GM19372 (cell line): ENCODE measurements around the gene TM4SF18.
A peak's percentile ranks its signal among the peaks of the same experiment; 100 is the strongest.
"Not testable (repeated sequence)": the region's sequence is repeated elsewhere in the genome, so short reads cannot be mapped to it uniquely, and the experiment has no call there.

ENCODE experiments used
- ATAC-seq: cut with Tn5 transposase; IDR thresholded peaks from one replicate; pipeline ENCODE4 v1.9.1; 2021; ENCODE audit warnings: mild to moderate bottlenecking, low read depth, moderate library complexity; ENCODE audit not compliant: unreplicated experiment

The TM4SF18 gene

DNA sequence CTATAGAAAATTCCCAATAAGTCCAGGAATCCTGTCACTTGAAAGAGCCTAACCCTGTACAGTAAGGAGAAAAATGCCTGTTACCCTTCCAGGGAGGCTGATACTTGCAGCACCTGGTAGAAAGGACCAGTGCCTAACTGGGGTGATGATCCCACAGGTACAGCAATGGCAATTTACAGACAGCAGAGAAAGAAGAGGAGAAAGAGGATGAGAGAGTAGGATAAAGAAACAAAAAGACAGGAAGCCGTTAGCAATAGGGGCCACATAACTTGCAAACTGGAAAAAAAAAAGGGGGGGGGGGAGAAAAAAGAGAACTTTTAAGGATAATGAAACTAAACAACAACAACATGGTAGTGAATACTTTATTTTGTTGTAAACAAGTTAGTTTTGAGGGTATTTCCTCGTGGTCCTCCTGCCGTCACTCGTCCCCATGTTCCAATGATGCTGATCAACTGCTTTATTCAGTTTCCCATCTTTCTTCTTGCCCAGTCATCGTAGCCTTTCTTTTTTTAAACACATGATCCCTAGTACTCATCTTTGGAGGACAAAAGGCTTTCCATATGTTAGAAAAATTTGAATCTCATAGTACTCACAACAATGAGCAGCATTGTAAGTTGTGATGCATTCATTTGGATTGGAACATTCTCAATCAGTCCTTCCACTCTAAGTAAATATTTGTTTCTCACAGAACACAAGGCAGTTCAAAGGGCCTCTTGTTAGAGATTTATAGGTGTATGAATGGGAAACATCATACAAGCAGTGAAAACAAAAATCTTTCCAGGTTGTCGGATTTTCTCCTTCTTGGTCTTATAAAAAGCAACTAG lies 35.5 kb upstream of the TM4SF18 start:
- no peak for ATAC-seq

DNA sequence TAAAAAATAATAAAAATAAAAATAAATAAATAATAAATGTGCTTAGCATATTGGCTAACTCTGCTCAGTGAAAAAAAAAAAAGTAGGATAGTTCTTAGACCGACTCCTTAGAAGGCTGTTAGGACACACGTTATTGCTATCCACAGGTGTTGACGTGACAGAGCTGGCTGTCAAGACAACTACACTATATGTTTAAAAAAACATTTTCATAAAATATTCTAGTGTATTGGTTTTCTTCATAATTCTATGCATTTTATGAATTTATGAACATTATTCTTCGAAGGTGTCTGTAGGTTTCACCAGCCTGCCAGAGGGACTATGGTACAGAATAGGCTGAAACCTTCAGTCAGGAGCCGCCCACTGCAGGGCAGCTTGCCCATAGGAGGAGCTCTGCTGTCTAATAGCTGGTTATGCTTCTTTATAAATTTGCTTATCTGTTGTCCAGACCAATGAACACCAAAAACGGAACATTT lies 34.8 kb upstream of the TM4SF18 start:
- ATAC-seq = no peak

DNA sequence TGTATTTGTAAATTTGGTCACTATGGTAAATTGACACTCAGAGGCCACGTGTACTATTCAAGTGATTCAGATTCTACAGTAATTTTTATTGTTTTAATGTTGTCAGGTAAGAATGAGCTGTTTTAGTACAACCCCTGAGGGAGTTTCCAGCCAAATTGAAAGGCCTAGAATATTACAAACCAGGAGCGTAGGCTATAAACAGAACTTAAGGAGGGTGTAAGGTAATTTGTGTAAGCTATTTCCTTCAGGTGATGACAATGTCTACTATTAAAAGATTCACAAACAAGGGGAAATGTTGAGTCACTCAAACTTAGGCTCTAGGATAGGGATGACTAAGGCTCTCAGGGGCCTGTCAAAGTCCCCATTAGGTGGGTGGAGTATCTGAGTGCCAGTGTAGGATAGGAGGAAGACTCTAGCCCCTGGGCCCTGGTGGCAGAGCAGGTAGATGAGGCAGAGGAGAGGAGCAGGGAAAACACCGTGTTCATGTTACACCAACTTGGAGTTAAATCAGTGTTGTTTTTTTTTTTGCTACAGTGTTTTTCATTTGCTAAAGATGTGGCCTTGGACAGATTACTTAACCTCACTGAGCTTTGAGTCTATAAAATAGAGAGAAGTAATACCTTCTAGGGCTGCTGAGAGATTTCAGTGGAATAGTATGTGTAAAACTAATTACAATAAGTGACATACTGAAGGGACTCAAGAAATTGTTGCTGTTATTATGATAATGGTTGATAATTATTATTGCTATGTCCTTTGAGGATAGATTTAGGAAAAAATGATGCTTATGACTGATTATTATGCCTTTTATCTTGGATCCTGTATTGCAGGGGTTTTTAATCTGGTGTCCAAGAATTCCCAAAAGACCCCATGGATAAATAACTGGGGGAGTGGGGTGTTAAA lies 33.8 kb upstream of the TM4SF18 start:
- no peak for ATAC-seq

- ATAC-seq = no peak
These were observed 32.6 kb upstream of the TM4SF18 start for GRCh38 chr3:149366031-149366430.

- no peak for ATAC-seq
These were observed 31.2 kb upstream of the TM4SF18 start for GRCh38 chr3:149364624-149365023.

GRCh38 chr3:149363053-149363452 lies 29.6 kb upstream of the TM4SF18 start:
- ATAC-seq = no peak

- ATAC-seq = no peak
These were observed 28.9 kb upstream of the TM4SF18 start for GRCh38 chr3:149362366-149362765.

DNA sequence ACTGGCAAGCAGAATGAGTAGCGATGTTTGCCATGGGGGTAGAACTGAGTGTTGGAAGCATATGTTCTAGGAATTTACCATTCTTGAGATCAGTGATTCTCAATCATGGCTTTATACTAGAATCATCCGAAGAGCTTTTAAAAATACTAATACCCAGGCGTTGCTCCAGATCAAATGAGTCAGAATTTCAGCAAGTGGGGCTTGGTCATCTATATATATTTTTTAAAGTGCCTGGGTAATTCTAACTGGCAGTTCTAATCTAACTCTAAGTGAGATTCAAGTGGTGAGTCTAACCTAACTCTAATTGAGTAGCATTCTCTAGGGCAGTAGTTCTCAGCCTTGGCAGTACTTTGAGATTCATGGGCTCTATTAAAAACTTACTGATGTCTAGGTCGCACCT lies 23.2 kb upstream of the TM4SF18 start:
- no peak for ATAC-seq

- no peak for ATAC-seq
These were observed 22.7 kb upstream of the TM4SF18 start for GRCh38 chr3:149356044-149356592.

DNA sequence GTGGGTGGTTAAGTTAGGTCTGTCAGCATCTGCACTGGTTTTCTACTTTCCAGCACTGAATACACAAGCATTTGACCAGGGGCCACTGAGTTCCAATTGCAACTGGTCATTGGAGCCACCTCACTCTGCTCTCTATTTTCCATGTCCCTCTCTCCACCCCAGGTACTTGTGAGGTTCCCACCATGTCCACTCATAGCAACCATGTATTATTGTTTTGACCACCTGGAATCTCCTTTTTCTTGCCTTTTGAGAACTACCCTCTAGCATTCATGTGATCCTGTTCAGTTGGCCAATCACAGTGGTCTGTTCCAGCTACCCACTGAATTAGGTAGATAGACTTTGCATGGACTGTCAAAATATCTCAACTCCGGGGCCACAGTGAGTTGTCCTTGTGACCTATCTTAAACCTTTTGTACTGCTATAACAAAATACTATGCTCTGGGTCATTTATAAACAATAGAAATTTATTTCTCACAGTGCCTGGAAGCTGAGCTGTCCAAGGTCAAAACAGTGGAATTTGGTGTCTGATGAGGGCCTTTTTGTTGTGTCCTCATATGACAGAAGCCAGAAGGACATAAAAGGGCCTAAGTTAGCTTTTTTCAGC lies 20.2 kb upstream of the TM4SF18 start:
- ATAC-seq = no peak

DNA sequence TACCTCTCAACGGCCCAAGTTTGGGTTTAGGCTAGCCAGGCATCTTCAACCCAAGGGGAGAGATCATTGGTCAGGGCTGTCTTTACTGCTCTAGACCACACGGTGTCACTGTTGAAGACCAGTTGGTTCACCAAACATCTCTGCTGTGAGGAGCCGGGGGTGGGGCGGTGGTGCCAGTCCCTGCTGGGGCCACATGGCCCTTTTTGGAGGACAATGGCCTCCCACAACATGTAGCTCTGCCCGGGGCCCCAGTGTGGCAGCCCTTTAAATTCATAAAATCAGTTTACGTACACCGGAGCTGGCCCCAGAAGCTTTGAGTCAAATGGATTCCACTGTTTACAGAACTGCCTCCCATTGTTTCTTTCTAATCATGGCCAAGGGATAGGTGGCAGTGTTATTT lies 19.1 kb upstream of the TM4SF18 start:
- peak; percentile 89 for ATAC-seq

DNA sequence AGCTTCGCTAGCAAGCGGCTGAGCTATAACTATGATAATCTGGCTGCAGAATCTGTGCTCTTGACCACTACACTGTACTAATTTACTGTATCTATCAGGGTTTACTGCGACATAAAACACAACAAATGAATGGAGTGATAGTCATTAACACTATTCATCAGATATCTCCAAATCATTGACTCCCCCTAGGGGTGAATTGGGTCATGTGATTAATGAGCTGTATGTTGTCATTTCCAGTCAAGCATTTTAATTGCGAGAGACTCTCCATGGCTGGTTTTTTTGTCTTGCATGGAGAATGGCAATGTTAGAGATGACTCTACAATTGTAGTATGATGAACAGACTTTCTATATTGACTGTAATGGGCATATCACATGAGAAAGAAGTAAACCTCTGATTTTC lies 10.5 kb upstream of the TM4SF18 start:
- ATAC-seq = no peak

GRCh38 chr3:149342413-149343380 lies 9.3 kb upstream of the TM4SF18 start:
- no peak for ATAC-seq

GRCh38 chr3:149340310-149340933 lies 7.0 kb upstream of the TM4SF18 start:
- no peak for ATAC-seq

- ATAC-seq = no peak
These were observed 6.5 kb upstream of the TM4SF18 start for GRCh38 chr3:149339931-149340309.

DNA sequence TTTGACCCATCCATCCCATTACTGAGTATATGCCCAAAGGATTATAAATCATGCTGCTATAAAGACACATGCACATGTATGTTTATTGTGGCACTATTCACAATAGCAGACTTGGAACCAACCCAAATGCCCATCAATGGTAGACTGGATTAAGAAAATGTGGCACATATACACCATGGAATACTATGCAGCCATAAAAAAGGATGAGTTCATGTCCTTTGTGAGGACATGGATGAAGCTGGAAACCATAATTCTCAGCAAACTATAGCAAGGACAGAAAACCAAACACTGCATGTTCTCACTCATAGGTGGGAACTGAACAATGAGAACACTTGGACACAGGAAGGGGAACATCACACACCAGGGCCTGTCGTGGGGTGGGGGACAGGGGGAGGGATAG lies 4.0 kb upstream of the TM4SF18 start:
- not testable (repeated sequence) for ATAC-seq

DNA sequence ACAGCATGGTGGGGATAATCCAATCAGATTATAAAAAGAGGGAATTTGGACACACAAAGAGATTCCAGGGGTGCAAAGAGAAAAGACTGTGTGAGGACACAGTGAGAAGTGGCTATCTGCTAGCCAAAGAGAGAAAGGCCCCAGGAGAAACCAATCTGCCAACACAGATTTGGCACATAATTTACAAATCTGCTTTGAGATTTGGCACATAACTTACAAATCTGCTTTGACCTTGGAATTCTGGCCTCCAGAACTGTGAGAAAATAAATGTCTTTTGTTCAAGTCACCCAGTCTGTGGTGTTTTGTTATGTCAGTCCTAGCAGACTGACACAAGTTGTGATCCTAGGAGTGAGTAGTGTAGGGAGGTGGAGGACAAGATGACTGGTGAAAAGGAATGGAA lies 3.5 kb upstream of the TM4SF18 start:
- no peak for ATAC-seq

DNA sequence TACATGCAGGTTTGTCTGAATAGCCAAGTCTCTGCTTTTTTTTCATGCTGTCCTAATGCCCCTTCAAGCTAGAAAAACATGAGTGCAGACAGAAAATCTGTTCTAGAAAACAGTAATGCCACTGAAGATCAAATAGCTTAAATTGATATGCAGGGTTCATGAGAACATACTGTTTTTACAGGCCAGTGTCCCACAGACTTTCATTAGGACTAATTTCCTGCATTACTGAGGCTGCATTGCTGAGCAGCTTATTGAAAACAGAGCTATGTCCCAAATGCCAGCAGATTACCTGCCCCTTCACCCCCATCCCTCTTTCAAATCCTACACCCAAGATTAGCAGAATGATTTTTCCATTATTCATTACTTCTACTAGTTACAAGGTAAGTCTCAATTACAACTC lies 665 bp downstream of the TM4SF18 start:
- no peak for ATAC-seq

- no peak for ATAC-seq
These were observed 1.1 kb downstream of the TM4SF18 start for GRCh38 chr3:149332227-149332765.
